H1 (cell line): ENCODE results near the gene OBP2B. TPM values are rescaled to one million over a fixed set of nuclear protein-coding genes. Genes with fewer than 3 reads are reported as not detected.

Source experiments
- polyA plus RNA-seq, 7 experiments: library from polyadenylated mRNA; depleted of rRNA in 3 of 7; stranded (reverse) in 5 of 7; unstranded in 2 of 7; fragments of >200 nt in 5 of 7; fragments of 200-250 nt in 2 of 7; gene quantifications; 1 replicate in 5 of 7; 2 replicates in 1 of 7; 4 replicates in 1 of 7; pipeline versions ENCODE4 v1.2.1 to v1.2.3, GENCODE V29; 2011 to 2013; ENCODE audit warnings: missing spikeins in 2 of 7, mixed read lengths in 2 of 7
- total RNA-seq: library from RNA; stranded (reverse); fragmentation: NEBNext Ultra II Directional; extraction: Animal tissue kit (Norgen Biotek cat#: 25700); gene quantifications from 2 replicates; pipeline ENCODE4 v1.2.1, GENCODE V29; 2021

Gene OBP2B
- total and polyA plus RNA-seq, 2 of the 8 experiments (the other 6 are each of a cell fraction or from before 2014, with no cell fraction given): not detected

Other genes with a start within 250 kb of the OBP2B start
- 0.09 and 0.71 TPM in 2 replicates for gene GFI1B, start 230.6 kb downstream of the OBP2B start, total RNA-seq
- 0.11 and 0.20 TPM in 2 replicates for gene GFI1B, start 230.6 kb downstream of the OBP2B start, polyA plus RNA-seq (2011; rRNA removed)
- gene GTF3C5, start 178.3 kb downstream of the OBP2B start, total RNA-seq: 87.1 and 89.4 TPM in 2 replicates
- gene GTF3C5, start 178.3 kb downstream of the OBP2B start, polyA plus RNA-seq (2011; rRNA removed): 78.7 and 104 TPM in 2 replicates
- gene CEL, start 147.3 kb downstream of the OBP2B start, total RNA-seq: 2.5 and 3.4 TPM in 2 replicates
- gene CEL, start 147.3 kb downstream of the OBP2B start, polyA plus RNA-seq (2011; rRNA removed): 1.8 and 2.7 TPM in 2 replicates
- gene RALGDS, start 88.0 kb downstream of the OBP2B start, total RNA-seq: 11.2 and 14.5 TPM in 2 replicates
- gene RALGDS, start 88.0 kb downstream of the OBP2B start, polyA plus RNA-seq (2011; rRNA removed): 25.5 and 29.3 TPM in 2 replicates
- gene GBGT1, start 45.3 kb downstream of the OBP2B start, total RNA-seq: 9.7 and 10.0 TPM in 2 replicates
- 7.1 and 10.1 TPM in 2 replicates for gene GBGT1, start 45.3 kb downstream of the OBP2B start, polyA plus RNA-seq (2011; rRNA removed)
- not detected in 2 replicates for gene ABO, start 66.0 kb upstream of the OBP2B start, total RNA-seq
- gene ABO, start 66.0 kb upstream of the OBP2B start, polyA plus RNA-seq (2011; rRNA removed): 0.03 and 0.19 TPM in 2 replicates
- 23.7 and 26.7 TPM in 2 replicates for gene SURF6, start 126.9 kb upstream of the OBP2B start, total RNA-seq
- 6.1 and 9.6 TPM in 2 replicates for gene SURF6, start 126.9 kb upstream of the OBP2B start, polyA plus RNA-seq (2011; rRNA removed)
- 56.4 and 61.8 TPM in 2 replicates for gene MED22, start 138.9 kb upstream of the OBP2B start, total RNA-seq
- gene MED22, start 138.9 kb upstream of the OBP2B start, polyA plus RNA-seq (2011; rRNA removed): 68.4 and 105 TPM in 2 replicates
- 2,578 and 2,633 TPM in 2 replicates for gene RPL7A, start 139.0 kb upstream of the OBP2B start, total RNA-seq
- 2,379 and 2,783 TPM in 2 replicates for gene RPL7A, start 139.0 kb upstream of the OBP2B start, polyA plus RNA-seq (2011; rRNA removed)
- 39.6 and 43.1 TPM in 2 replicates for gene SURF1, start 147.2 kb upstream of the OBP2B start, total RNA-seq
- gene SURF1, start 147.2 kb upstream of the OBP2B start, polyA plus RNA-seq (2011; rRNA removed): 35.4 and 44.7 TPM in 2 replicates
- 36.6 and 42.1 TPM in 2 replicates for gene SURF2, start 147.3 kb upstream of the OBP2B start, total RNA-seq
- 37.7 and 54.4 TPM in 2 replicates for gene SURF2, start 147.3 kb upstream of the OBP2B start, polyA plus RNA-seq (2011; rRNA removed)
- gene SURF4, start 166.8 kb upstream of the OBP2B start, total RNA-seq: 167 and 182 TPM in 2 replicates
- 176 and 201 TPM in 2 replicates for gene SURF4, start 166.8 kb upstream of the OBP2B start, polyA plus RNA-seq (2011; rRNA removed)
- gene STKLD1, start 167.1 kb upstream of the OBP2B start, total RNA-seq: not detected in 2 replicates
- 0.26 and 0.55 TPM in 2 replicates for gene STKLD1, start 167.1 kb upstream of the OBP2B start, polyA plus RNA-seq (2011; rRNA removed)
- 37.7 and 38.3 TPM in 2 replicates for gene REXO4, start 208.8 kb upstream of the OBP2B start, total RNA-seq
- gene REXO4, start 208.8 kb upstream of the OBP2B start, polyA plus RNA-seq (2011; rRNA removed): 19.1 and 27.2 TPM in 2 replicates
- 5.1 and 5.8 TPM in 2 replicates for gene ADAMTS13, start 213.1 kb upstream of the OBP2B start, total RNA-seq
- 4.4 and 6.6 TPM in 2 replicates for gene ADAMTS13, start 213.1 kb upstream of the OBP2B start, polyA plus RNA-seq (2011; rRNA removed)